Large intestine (tissue), 3 donors: ENCODE data around the gene RASA4B. TPM values are rescaled to one million over a fixed set of nuclear protein-coding genes. Genes with fewer than 3 reads are reported as not detected.
"Not testable (repeated sequence)": the region's sequence is repeated elsewhere in the genome, so short reads cannot be mapped to it uniquely, and the experiment has no call there.

ENCODE experiments used
- DNase-seq, 2 donors: peaks; one replicate each; pipeline versions ENCODE4 v3.0.0 to v3.0.0-alpha.2; 2013
- H3K27ac ChIP-seq: one replicate; pipeline ENCODE4 v1.5.1; 2013; ENCODE audit warnings: low read length
- H3K27me3 ChIP-seq: 2 replicates; pipeline ENCODE4 v1.6.1; 2013; ENCODE audit warnings: low read length; ENCODE audit not compliant: control insufficient read depth, insufficient read depth
- H3K36me3 ChIP-seq: 2 replicates; pipeline ENCODE4 v1.6.1; 2013; ENCODE audit warnings: low read length; ENCODE audit not compliant: control insufficient read depth, insufficient read depth
- H3K4me1 ChIP-seq: one replicate; pipeline ENCODE4 v1.6.1; 2013; ENCODE audit warnings: low read length; ENCODE audit not compliant: control insufficient read depth, insufficient read depth
- H3K4me3 ChIP-seq: one replicate; pipeline ENCODE4 v1.5.1; 2013; ENCODE audit warnings: low read length
- H3K9me3 ChIP-seq: one replicate; pipeline ENCODE4 v1.6.1; 2013; ENCODE audit warnings: mild to moderate bottlenecking, low read depth, low read length, moderate library complexity; ENCODE audit not compliant: control insufficient read depth
- WGBS: methylation state at CpG from one replicate; pipeline ENCODE4 v1.1.5; 2013; ENCODE audit warnings: low lambda C conversion rate; ENCODE audit not compliant: insufficient coverage; 5-methylcytosine and 5-hydroxymethylcytosine counted together
- polyA plus RNA-seq: library from polyadenylated mRNA; unstranded; fragments of 120-200 nt; gene quantifications from one replicate; pipeline ENCODE4 v1.2.1, GENCODE V29; 2013

Gene RASA4B
- polyA plus RNA-seq, 1 donor = 14.2 TPM

DNA sequence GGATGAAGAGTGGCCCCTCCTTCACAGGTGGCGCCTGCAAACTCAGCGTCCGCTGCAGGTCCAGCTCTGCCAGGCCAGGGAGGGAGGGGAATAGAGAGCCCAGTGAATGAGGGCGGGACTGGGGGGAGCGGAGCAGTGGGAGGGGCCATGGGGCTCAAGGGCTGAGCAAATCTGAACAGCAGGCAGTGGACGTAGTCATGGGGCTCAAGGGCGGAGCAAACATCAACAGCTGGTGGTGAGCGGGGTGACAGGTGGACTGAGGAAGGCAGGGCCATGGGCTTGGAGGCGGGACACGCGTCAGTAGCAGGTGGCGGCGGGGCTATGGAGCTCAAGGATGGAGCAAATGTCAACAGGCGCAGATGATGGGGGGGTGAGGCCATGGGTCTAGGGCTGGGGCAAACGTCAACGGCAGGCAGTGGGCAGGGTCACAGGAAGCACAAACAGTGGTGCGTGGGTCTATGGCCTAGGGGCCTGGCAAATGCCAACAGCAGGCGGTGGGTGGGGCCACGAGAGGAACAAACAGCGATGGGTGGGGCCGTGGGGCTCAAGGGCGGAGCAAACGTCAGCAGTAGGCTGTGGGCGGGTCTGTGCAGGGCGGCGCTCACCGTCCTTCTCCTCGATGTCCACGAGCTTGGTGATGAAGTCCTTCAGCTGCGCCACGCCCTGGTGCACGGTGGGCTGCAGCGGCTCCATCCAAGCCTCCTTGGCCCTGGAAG, 24.2 kb downstream of the RASA4B start:
- not testable (repeated sequence) for H3K36me3 ChIP-seq, H3K9me3 ChIP-seq, DNase-seq, H3K27me3 ChIP-seq, H3K4me3 ChIP-seq, H3K4me1 ChIP-seq, H3K27ac ChIP-seq
- WGBS = no CpG with 5 or more reads among the region's 33 CpGs

DNA sequence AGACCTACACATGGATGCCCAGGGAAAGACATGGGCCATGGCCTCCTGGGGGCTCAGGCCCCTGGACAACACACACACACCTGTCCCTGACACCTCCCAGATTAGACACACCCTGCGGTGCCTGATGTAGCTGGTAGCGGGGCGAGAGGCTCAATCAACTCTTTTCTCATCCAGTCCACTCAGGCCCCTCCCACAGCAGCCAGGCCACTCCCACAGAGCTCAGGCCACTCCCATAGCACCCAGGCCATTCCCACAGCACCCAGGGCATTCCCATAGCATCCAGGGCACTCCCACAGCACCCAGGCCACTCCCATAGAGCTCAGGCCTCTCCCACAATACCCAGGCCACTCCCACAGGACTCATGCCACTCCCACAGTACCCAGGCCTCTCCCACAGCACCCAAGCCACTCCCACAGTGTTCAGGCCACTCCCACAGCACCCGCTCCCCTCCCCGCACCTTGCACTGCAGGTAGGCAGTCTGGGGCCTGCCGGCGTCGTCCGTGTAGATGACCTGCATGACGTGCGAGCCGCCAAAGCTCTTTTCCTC, 27.0 kb downstream of the RASA4B start:
- not testable (repeated sequence) for H3K4me3 ChIP-seq, H3K27me3 ChIP-seq, H3K36me3 ChIP-seq, H3K4me1 ChIP-seq, H3K9me3 ChIP-seq, H3K27ac ChIP-seq, DNase-seq
- no CpG with 5 or more reads among the region's 12 CpGs for WGBS

DNA sequence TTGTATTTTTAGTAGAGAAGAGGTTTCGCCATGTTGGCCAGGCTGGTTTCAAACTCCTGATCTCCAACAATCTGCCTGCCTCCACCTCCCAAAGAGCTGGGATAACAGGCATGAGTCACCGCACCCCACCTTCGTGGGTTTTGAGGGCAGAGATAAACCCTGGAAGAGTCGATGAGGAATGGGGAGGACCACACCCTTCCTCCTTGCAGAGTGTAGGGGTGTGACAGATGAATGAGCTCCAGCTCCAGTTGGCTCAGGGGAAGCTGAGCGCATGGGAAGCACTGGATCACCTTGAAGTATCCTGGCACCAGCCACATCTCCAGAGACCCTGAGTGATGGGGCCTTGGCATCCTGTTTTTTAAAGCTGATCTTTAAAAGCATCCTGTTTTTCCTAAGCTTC, 33.3 kb downstream of the RASA4B start:
- WGBS = no CpG with 5 or more reads among the region's 5 CpGs
- H3K9me3 ChIP-seq, H3K27ac ChIP-seq, DNase-seq, H3K36me3 ChIP-seq, H3K4me3 ChIP-seq, H3K27me3 ChIP-seq, H3K4me1 ChIP-seq: not testable (repeated sequence)

DNA sequence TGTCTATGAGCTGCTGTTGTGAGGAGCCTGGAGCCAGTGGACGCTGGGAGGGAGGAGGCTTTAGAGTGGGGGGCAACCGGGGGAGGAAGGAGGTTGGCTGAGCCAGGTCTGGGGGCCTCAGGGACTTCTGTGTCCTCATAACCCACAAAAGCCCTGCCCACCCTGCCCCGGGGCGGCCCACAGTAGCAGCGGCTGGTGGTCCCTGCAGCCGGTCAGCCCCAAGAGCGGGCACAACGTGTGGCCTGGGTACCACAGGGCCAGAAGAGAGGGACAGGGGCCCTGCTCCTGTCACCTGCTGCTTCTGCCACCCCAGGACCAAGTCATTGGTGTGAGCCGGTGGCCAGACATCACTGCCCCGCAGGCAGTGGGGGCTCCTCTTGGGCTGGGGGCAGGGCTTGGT, 35.6 kb downstream of the RASA4B start:
- DNase-seq, H3K4me3 ChIP-seq, H3K9me3 ChIP-seq, H3K27me3 ChIP-seq, H3K4me1 ChIP-seq, H3K36me3 ChIP-seq, H3K27ac ChIP-seq: not testable (repeated sequence)
- no CpG with 5 or more reads among the region's 10 CpGs for WGBS

DNA sequence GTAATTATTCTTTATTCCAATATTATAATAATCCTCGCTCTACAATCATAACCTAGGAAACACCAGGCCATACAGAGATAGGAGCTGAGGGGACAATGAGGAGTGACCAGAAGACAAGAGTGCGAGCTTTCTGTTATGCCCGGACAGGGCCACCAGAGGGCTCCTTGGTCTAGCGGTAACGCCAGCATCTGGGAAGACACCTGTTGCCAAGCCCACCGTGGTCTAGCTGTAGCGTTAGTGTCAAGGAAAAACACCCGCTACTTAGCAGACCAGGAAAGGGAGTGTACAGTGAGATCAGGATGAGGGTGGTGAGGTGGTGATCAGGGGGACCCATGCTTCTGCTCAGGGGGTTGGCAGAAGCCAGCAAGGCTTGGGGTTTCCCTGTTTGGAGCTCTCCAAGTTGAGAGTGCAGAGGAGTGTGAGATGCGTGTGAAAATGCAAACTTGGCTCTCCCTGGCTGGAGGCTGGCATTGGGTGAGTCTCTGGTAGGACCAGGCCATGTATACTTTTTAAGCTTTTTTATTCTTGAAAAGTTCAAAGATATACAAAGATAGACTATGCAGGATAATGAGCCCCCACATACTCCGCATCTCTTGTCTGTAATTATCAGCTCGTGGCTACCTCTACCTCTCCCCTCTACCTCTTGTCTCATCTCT, 37.5 kb downstream of the RASA4B start:
- DNase-seq, H3K36me3 ChIP-seq, H3K4me3 ChIP-seq, H3K27ac ChIP-seq, H3K4me1 ChIP-seq, H3K9me3 ChIP-seq, H3K27me3 ChIP-seq: not testable (repeated sequence)
- WGBS = no CpG with 5 or more reads among the region's 11 CpGs

DNA sequence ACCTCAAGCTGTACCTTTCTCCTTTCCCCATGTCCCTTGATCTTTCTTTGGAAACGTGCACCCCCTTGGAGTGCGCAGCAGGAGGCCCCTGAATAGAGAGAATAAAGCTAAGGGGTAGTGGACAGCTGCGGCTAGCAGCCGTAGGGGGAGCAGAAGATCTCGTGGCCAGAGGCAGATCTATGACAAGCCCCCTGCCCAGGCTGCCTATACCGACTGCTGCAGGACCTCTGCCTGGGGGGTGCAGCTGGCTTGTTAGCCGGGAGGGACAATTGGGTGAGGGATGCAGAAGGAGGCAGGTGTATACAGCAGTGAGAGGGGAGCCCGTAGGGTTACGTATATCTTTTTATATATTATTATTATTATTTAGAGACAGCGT, 38.4 kb downstream of the RASA4B start:
- WGBS = no CpG with 5 or more reads among the region's 10 CpGs

DNA sequence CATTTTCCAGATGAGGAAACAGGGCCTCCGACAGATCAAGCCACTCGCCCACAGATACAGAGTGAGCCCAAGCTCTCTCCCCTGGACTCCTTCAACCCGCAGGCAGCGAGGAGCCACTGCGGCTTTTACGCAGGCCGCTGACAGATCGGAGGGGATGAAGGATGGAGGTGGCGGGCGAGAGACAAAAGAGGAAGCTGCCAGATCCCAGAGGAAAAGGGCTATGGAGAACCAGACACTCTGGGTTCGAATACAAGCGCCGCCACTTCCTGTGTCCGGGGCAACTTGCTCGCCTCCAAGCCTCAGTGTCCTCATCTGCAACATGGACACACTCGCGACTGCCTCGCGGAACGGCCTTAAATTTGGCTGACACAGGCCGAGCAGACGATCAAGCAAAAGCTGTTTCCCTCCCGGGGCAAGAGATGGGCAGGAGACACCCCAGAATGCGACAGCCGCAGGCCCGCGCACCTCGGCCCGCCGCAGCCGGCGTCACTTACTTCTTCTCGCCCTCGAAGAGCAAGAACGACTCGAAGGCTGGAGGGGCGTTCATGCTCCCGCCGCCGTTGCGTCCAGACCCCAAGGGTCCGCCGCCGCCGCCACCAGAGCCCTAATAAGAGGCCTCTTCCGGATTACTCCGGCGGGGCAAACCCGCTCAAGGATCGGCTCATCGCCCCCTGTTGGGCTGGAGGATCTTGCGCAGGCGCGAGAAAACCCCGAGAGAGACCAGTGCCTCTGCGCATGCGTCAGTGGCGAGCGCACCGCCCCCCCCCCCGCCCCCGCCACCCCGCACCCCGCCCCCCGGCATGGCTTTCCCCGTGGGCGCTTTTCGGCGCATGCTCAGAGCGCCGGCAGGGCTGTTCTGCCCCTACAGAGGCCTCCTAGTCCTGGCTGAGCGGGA, 39.0 kb downstream of the RASA4B start, which contains the start of gene POLR2J:
Gene POLR2J, minus strand, starts transcription at position 609 of the 895 bp plus-strand sequence. Its CDS starts 62 bp downstream, at position 547.
- peak in 1 of 2 donors; percentile 48 for DNase-seq
- WGBS = no CpG with 5 or more reads among the region's 72 CpGs
- H3K4me3 ChIP-seq = peak within 1 kb of the TSS; percentile 41
- H3K4me1 ChIP-seq, H3K9me3 ChIP-seq, H3K27ac ChIP-seq, H3K36me3 ChIP-seq, H3K27me3 ChIP-seq: not testable (repeated sequence)

More for the DNA sequence above, 38.4 kb downstream of the RASA4B start:
- H3K4me3 ChIP-seq, H3K27me3 ChIP-seq, H3K27ac ChIP-seq, DNase-seq, H3K9me3 ChIP-seq, H3K36me3 ChIP-seq, H3K4me1 ChIP-seq: not testable (repeated sequence)

DNA sequence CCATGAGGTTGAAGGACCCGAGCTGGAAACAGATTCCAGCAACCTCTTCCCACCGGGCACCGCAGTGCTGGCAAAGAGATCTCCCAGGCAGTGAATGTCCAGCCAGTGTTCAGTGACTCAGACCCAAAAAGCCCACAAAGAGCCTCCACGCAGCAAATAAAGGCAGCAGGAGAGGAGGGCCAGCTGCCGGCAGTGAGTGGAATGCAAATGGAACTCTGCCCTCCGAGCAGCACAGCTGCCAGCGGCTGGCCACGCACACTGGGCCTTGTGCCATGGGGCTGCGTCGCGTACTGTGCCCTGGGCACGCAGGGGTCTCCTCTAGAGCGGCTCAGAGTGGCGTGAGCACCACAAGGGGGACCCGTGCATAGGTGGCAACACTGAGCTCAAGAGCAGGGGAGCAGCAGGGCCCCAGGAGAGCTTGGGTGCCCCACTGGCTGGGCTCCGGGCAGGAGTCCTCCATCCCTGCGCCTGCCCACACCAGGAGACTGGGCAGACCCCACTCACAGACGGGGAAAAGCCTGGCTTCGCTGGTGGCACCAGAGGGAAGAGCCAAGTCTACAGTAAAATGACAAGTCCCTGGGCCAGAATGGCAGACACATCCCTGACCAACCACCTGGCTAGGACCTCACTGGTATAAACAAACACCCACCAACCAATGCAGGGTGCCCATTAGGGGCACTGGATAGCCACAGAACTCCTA, 42.7 kb downstream of the RASA4B start:
- not testable (repeated sequence) for H3K9me3 ChIP-seq, H3K27ac ChIP-seq, H3K4me3 ChIP-seq, DNase-seq, H3K4me1 ChIP-seq, H3K27me3 ChIP-seq
- H3K36me3 ChIP-seq = peaks cover 20% of the 10 kb centered on the region
- no CpG with 5 or more reads among the region's 19 CpGs for whole genome bisulfite sequencing

DNA sequence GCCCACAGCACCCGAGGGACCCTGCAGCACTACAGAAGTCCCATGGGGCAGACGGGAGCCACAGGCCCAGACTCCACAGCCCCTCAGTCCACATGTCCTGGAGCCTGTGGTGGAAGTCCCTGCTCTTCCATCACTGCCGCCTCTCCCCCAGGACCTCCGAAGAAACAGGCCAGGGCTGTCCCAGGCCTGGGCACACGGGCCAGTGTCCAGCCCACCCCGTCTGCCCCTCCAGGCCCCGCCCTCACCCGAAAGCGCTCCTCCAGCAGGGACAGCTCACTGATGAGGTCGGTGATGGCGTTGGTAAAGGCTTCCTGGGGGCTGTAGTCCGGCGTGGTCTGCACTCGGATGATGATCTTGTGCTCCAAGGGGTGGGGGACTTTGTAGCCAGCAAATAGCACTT, 43.5 kb downstream of the RASA4B start:
- not testable (repeated sequence) for DNase-seq, H3K27ac ChIP-seq, H3K4me3 ChIP-seq, H3K9me3 ChIP-seq, H3K27me3 ChIP-seq, H3K4me1 ChIP-seq
- WGBS = no CpG with 5 or more reads among the region's 14 CpGs
- H3K36me3 ChIP-seq = peaks cover 24% of the 10 kb centered on the region
